H1 (cell line): Measurements from ENCODE around the gene CCDC116. TPM values are rescaled to one million over a fixed set of nuclear protein-coding genes. Genes with fewer than 3 reads are reported as not detected.

Source experiments
- CTBP2 ChIP-seq: IDR thresholded peaks from 2 replicates; pipeline ENCODE4 v1.7.0; 2011; ENCODE audit warnings: borderline replicate concordance, mild to moderate bottlenecking, moderate library complexity, mixed read lengths, low read length; ENCODE audit not compliant: insufficient read depth, insufficient read length
- KDM1A ChIP-seq: fragments of 200-600, 300-600 bp; sonication (generic); IDR thresholded peaks from 2 replicates; pipeline ENCODE4 v1.7.1; 2016; ENCODE audit warnings: mild to moderate bottlenecking, low read length, borderline replicate concordance
- MAFK ChIP-seq: IDR thresholded peaks from 2 replicates; pipeline ENCODE4 v1.6.1; 2012; ENCODE audit warnings: low read depth, mild to moderate bottlenecking, improper control_type of control experiment, low read length
- POLR2AphosphoS5 ChIP-seq: IDR thresholded peaks from 2 replicates; pipeline ENCODE4 v1.6.1; 2011; ENCODE audit warnings: low read depth, low read length
- SP2 ChIP-seq: IDR thresholded peaks from 2 replicates; pipeline ENCODE4 v1.6.1; 2012; ENCODE audit warnings: mild to moderate bottlenecking, low read length, inconsistent platforms
- polyA plus RNA-seq, 7 experiments: library from polyadenylated mRNA; depleted of rRNA in 3 of 7; stranded (reverse) in 5 of 7; unstranded in 2 of 7; fragments of >200 nt in 5 of 7; fragments of 200-250 nt in 2 of 7; gene quantifications; 1 replicate in 5 of 7; 2 replicates in 1 of 7; 4 replicates in 1 of 7; pipeline versions ENCODE4 v1.2.1 to v1.2.3, GENCODE V29; 2011 to 2013; ENCODE audit warnings: missing spikeins in 2 of 7, mixed read lengths in 2 of 7
- total RNA-seq: library from RNA; stranded (reverse); fragmentation: NEBNext Ultra II Directional; extraction: Animal tissue kit (Norgen Biotek cat#: 25700); gene quantifications from 2 replicates; pipeline ENCODE4 v1.2.1, GENCODE V29; 2021

CCDC116 gene
- total and polyA plus RNA-seq, 2 of the 8 experiments (the other 6 are each of a cell fraction or from before 2014, with no cell fraction given): 0.08 TPM; not detected in 1

DNA sequence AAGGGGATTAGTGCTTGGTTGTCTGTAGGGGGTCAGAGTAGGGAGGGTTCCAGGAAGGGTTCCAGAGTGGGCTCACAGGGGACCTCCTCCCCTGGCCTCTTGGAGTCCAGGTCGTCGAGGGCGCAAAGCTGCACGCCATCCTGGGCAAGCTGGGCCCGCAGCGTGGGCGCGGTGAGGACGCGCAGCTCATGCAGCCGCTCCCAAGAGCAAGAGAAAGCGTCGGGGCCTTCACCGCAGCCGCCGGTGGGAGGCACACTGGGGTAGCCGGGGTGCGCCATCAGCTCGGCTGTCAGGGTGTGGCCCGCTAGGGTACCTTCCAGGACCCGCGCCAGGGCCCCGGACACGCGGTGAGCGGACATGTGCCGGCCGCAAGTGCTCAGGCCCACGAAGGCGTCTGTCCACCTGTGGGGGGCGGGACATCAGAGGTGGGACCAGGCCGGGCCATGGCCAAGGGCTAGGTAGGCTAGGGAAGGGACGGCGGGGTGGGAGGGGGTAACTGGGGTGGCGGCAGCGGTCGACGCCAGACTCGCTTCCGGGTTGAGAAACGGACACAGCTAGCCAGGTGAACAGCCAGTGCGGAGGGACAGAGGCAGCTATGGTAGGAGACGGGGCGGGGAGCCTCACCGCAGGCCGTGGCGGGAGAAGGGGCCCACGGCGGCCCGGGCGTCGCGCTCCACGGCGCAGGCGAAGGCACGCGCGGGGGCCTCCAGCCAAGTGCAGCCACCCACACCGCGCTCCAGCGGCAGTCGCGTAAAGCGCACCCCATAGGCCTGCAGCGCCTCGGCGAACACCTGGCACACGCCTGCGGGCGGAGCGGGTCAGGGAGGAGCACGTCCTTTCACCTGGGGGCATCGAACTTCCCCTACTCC, 3.9 kb upstream of the CCDC116 start (continued):
- TF ChIP-seq POLR2AphosphoS5: no peak
- TF ChIP-seq KDM1A: no peak
- TF ChIP-seq MAFK: no peak
- no peak for TF ChIP-seq SP2
- TF ChIP-seq CTBP2: no peak
- TF ChIP-seq, all 59 proteins: peak for 0
